Mucosa of gallbladder (tissue), 1 donor: ENCODE results near the gene XYLT1. TPM values are rescaled to one million over a fixed set of nuclear protein-coding genes. Genes with fewer than 3 reads are reported as not detected.
"Not testable (repeated sequence)": the region's sequence is repeated elsewhere in the genome, so short reads cannot be mapped to it uniquely, and the experiment has no call there.

ENCODE experiments used
- DNase-seq: peaks from one replicate; pipeline ENCODE4 v3.0.0-alpha.2; 2020; ENCODE audit warnings: low spot score
- total RNA-seq: library from RNA; stranded (reverse); gene quantifications from one replicate; pipeline ENCODE4 v1.2.1, GENCODE V29; 2021
- donor health status: DM: no; HTN: no; CAD: no.

The XYLT1 gene
- total RNA-seq, 1 donor from 2014 or later, result 8.6 TPM

- no peak for DNase-seq
These were observed 162.6 kb downstream of the XYLT1 start for GRCh38 chr16:17308186-17308585.

GRCh38 chr16:17307504-17307903, 163.3 kb downstream of the XYLT1 start:
- DNase-seq, result peak; percentile 74

GRCh38 chr16:17306745-17307144, 164.0 kb downstream of the XYLT1 start:
- no peak for DNase-seq

GRCh38 chr16:17306211-17306610, 164.5 kb downstream of the XYLT1 start:
- DNase-seq, result not testable (repeated sequence)

GRCh38 chr16:17305694-17306093, 165.1 kb downstream of the XYLT1 start:
- DNase-seq, result no peak

GRCh38 chr16:17304491-17305119, 166.2 kb downstream of the XYLT1 start:
- peak; percentile 56 for DNase-seq

- DNase-seq, result no peak
These were observed 166.7 kb downstream of the XYLT1 start for GRCh38 chr16:17304106-17304490.

GRCh38 chr16:17303101-17303500, 167.7 kb downstream of the XYLT1 start:
- peak; percentile 41 for DNase-seq

- no peak for DNase-seq
These were observed 168.1 kb downstream of the XYLT1 start for GRCh38 chr16:17302620-17303019.

GRCh38 chr16:17302214-17302613, 168.5 kb downstream of the XYLT1 start:
- no peak for DNase-seq

GRCh38 chr16:17301593-17302135, 169.1 kb downstream of the XYLT1 start:
- DNase-seq, result peak; percentile 25

- no peak for DNase-seq
These were observed 169.6 kb downstream of the XYLT1 start for GRCh38 chr16:17301184-17301583.

GRCh38 chr16:17299790-17300189, 171.0 kb downstream of the XYLT1 start:
- DNase-seq, result no peak

- DNase-seq, result no peak
These were observed 172.5 kb downstream of the XYLT1 start for GRCh38 chr16:17298238-17298637.

GRCh38 chr16:17296431-17296830, 174.3 kb downstream of the XYLT1 start:
- no peak for DNase-seq

GRCh38 chr16:17295948-17296347, 174.8 kb downstream of the XYLT1 start:
- no peak for DNase-seq

- no peak for DNase-seq
These were observed 175.9 kb downstream of the XYLT1 start for GRCh38 chr16:17294856-17295255.

- no peak for DNase-seq
These were observed 176.8 kb downstream of the XYLT1 start for GRCh38 chr16:17293813-17294558.

- DNase-seq, result no peak
These were observed 179.5 kb downstream of the XYLT1 start for GRCh38 chr16:17291289-17291688.

GRCh38 chr16:17289674-17290635, 180.8 kb downstream of the XYLT1 start:
- DNase-seq, result no peak

GRCh38 chr16:17289050-17289449, 181.7 kb downstream of the XYLT1 start:
- no peak for DNase-seq
